WTC11 (cell line): Measurements from ENCODE around the gene PHACTR2. TPM values are rescaled to one million over a fixed set of nuclear protein-coding genes. Genes with fewer than 3 reads are reported as not detected.

ENCODE experiments used
- ATAC-seq: fragments of 200-7000 bp; cut with Tn5 transposase; 2 replicates; pipeline ENCODE4 v1.10.0; 2021; ENCODE audit warnings: mild to moderate bottlenecking, moderate library complexity
- CTCF ChIA-PET: fragments of 300-600 bp; sonication (Branson Sonifier 250); formaldehyde crosslinking; loops from one replicate; lab custom pipeline; 2021; ENCODE audit warnings: antibody characterized with exemption; lab: Charles Lee
- POLR2A ChIA-PET: fragments of 350-600 bp; sonication (Branson Sonifier 250); formaldehyde crosslinking; loops from one replicate; lab custom pipeline; 2021; ENCODE audit warnings: antibody characterized with exemption; lab: Charles Lee
- DNase-seq: peaks from one replicate; pipeline ENCODE4 v3.0.0; 2021; ENCODE audit warnings: low spot score
- H3K27ac Mint-ChIP-seq: 2 replicates; pipeline ENCODE4 v1.8.0; 2021; ENCODE audit warnings: mixed read lengths
- H3K27me3 Mint-ChIP-seq: 2 replicates; pipeline ENCODE4 v1.8.0; 2021; ENCODE audit warnings: low read depth, mild to moderate bottlenecking, moderate library complexity, mixed read lengths
- H3K36me3 Mint-ChIP-seq: 2 replicates; pipeline ENCODE4 v1.8.0; 2021; ENCODE audit warnings: mixed read lengths
- H3K4me1 Mint-ChIP-seq: 2 replicates; pipeline ENCODE4 v1.8.0; 2022; ENCODE audit warnings: mixed read lengths
- H3K4me3 Mint-ChIP-seq: 2 replicates; pipeline ENCODE4 v1.8.0; 2021; ENCODE audit warnings: mild to moderate bottlenecking, moderate library complexity, mixed read lengths
- H3K9me3 Mint-ChIP-seq: 2 replicates; pipeline ENCODE4 v1.8.0; 2021; ENCODE audit warnings: mixed read lengths
- ATF2 ChIP-seq: sonication (generic); formaldehyde crosslinking; IDR thresholded peaks from 2 replicates; pipeline ENCODE4 v1.8.1; 2022; ENCODE audit warnings: low read depth, missing genetic modification reagents, borderline replicate concordance
- ATF3 ChIP-seq: sonication (generic); formaldehyde crosslinking; conservative IDR thresholded peaks from 2 replicates; pipeline ENCODE4 v1.8.1; 2022; ENCODE audit warnings: mild to moderate bottlenecking, missing genetic modification reagents
- CBFB ChIP-seq: sonication (generic); formaldehyde crosslinking; IDR thresholded peaks from 2 replicates; pipeline ENCODE4 v1.8.1; 2022; ENCODE audit warnings: mild to moderate bottlenecking, low read depth, missing genetic modification reagents
- CDX4 ChIP-seq: fragments of 250-450 bp; sonication (Bioruptor Pico); IDR thresholded peaks from 2 replicates; pipeline ENCODE4 v1.9.0; 2021; ENCODE audit warnings: moderate library complexity, mild to moderate bottlenecking, inconsistent platforms, borderline replicate concordance
- CREM ChIP-seq: sonication (generic); formaldehyde crosslinking; IDR thresholded peaks from 2 replicates; pipeline ENCODE4 v1.8.1; 2022; ENCODE audit warnings: mild to moderate bottlenecking, missing genetic modification reagents, moderate library complexity
- E2F5 ChIP-seq: sonication (generic); formaldehyde crosslinking; IDR thresholded peaks from 2 replicates; pipeline ENCODE4 v1.8.1; 2022; ENCODE audit warnings: mild to moderate bottlenecking, moderate library complexity, missing genetic modification reagents
- ETV6 ChIP-seq: sonication (generic); formaldehyde crosslinking; IDR thresholded peaks from 2 replicates; pipeline ENCODE4 v1.8.1; 2022; ENCODE audit warnings: mild to moderate bottlenecking, missing genetic modification reagents
- FOXK1 ChIP-seq: sonication (generic); formaldehyde crosslinking; IDR thresholded peaks from 2 replicates; pipeline ENCODE4 v1.8.0; 2022; ENCODE audit warnings: mild to moderate bottlenecking, moderate library complexity, missing genetic modification reagents
- FOXP4 ChIP-seq: sonication (generic); formaldehyde crosslinking; IDR thresholded peaks from 2 replicates; pipeline ENCODE4 v1.8.0; 2022; ENCODE audit warnings: mild to moderate bottlenecking, missing genetic modification reagents
- GABPB1 ChIP-seq: sonication (generic); formaldehyde crosslinking; IDR thresholded peaks from 2 replicates; pipeline ENCODE4 v1.8.1; 2023; ENCODE audit warnings: mild to moderate bottlenecking, missing genetic modification reagents
- GRHL2 ChIP-seq: fragments of 250-450 bp; sonication (Bioruptor Pico); IDR thresholded peaks from 2 replicates; pipeline ENCODE4 v1.8.0; 2022; ENCODE audit warnings: mild to moderate bottlenecking, moderate library complexity; ENCODE audit not compliant: insufficient replicate concordance, severe bottlenecking
- GTF2I ChIP-seq: fragments of 250-450 bp; sonication (Bioruptor Pico); conservative IDR thresholded peaks from 2 replicates; pipeline ENCODE4 v1.4.0; 2021; ENCODE audit warnings: mild to moderate bottlenecking
- IRF1 ChIP-seq: sonication (generic); formaldehyde crosslinking; IDR thresholded peaks from 2 replicates; pipeline ENCODE4 v1.8.0; 2023; ENCODE audit warnings: missing genetic modification reagents
- JAZF1 ChIP-seq: fragments of 250-450 bp; sonication (Bioruptor Pico); IDR thresholded peaks from 2 replicates; pipeline ENCODE4 v1.9.0; 2021; ENCODE audit warnings: moderate library complexity, mild to moderate bottlenecking, inconsistent platforms
- MXD4 ChIP-seq: fragments of 250-450 bp; sonication (Bioruptor Pico); IDR thresholded peaks from 2 replicates; pipeline ENCODE4 v1.8.0; 2021; ENCODE audit warnings: mild to moderate bottlenecking, moderate library complexity, borderline replicate concordance
- RORB ChIP-seq: fragments of 250-450 bp; sonication (Bioruptor Pico); IDR thresholded peaks from 2 replicates; pipeline ENCODE4 v1.9.0; 2021; ENCODE audit warnings: mild to moderate bottlenecking
- SMAD3 ChIP-seq: sonication (generic); formaldehyde crosslinking; IDR thresholded peaks from 2 replicates; pipeline ENCODE4 v1.8.0; 2022; ENCODE audit warnings: missing genetic modification reagents, mild to moderate bottlenecking, borderline replicate concordance
- SMAD4 ChIP-seq: sonication (generic); formaldehyde crosslinking; IDR thresholded peaks from 2 replicates; pipeline ENCODE4 v1.8.0; 2022; ENCODE audit warnings: mild to moderate bottlenecking, missing genetic modification reagents
- TP53 ChIP-seq: sonication (generic); formaldehyde crosslinking; IDR thresholded peaks from 2 replicates; pipeline ENCODE4 v1.8.1; 2023; ENCODE audit warnings: mild to moderate bottlenecking, missing genetic modification reagents
- USF1 ChIP-seq: sonication (generic); formaldehyde crosslinking; IDR thresholded peaks from 2 replicates; pipeline ENCODE4 v1.8.0; 2022; ENCODE audit warnings: mild to moderate bottlenecking, missing genetic modification reagents
- ZBTB43 ChIP-seq: sonication (generic); formaldehyde crosslinking; IDR thresholded peaks from 2 replicates; pipeline ENCODE4 v1.8.1; 2023; ENCODE audit warnings: mild to moderate bottlenecking, missing genetic modification reagents
- ZNF121 ChIP-seq: sonication (generic); formaldehyde crosslinking; IDR thresholded peaks from 2 replicates; pipeline ENCODE4 v1.8.0; 2023; ENCODE audit warnings: missing genetic modification reagents
- ZNF232 ChIP-seq: sonication (generic); formaldehyde crosslinking; IDR thresholded peaks from 2 replicates; pipeline ENCODE4 v1.8.0; 2022; ENCODE audit warnings: mild to moderate bottlenecking, missing genetic modification reagents
- ZNF416 ChIP-seq: fragments of 250-450 bp; sonication (Bioruptor Pico); IDR thresholded peaks from 2 replicates; pipeline ENCODE4 v1.9.0; 2021; ENCODE audit warnings: mild to moderate bottlenecking, inconsistent platforms
- total RNA-seq: library from RNA; stranded (reverse); gene quantifications from 3 replicates; pipeline ENCODE4 v1.2.3, GENCODE V29; 2021

PHACTR2 gene
- total RNA-seq, 1 experiment from 2014 or later, result 90.5 TPM

GRCh38 chr6:143692696-143693095 is 14.9 kb downstream of the PHACTR2 start:
- Mint-ChIP-seq H3K27ac (no peak overlapping the region), H3K9me3 (no peaks in the 10 kb centered on the region), H3K27me3 (no peaks in the 10 kb centered on the region), H3K36me3 (peaks cover 7% of the 10 kb centered on the region; the same call in 1 of the 2 replicates), H3K4me1 (peaks cover 94% of the 10 kb centered on the region), H3K4me3 (no peak overlapping the region)
- TF ChIP-seq TP53 (CRISPR knock-in tag) (no peak), ATF3 (CRISPR knock-in tag) (no peak), GABPB1 (CRISPR knock-in tag) (peak; percentile 98)
- ATAC-seq (no peak), DNase-seq (no peak)
- ChIA-PET CTCF (no interaction called here), POLR2A (no interaction called here)

- Mint-ChIP-seq H3K4me3 (no peak overlapping the region), H3K4me1 (peaks cover 89% of the 10 kb centered on the region), H3K27me3 (no peaks in the 10 kb centered on the region), H3K27ac (peak overlapping the region; percentile 60; the same call in 1 of the 2 replicates), H3K9me3 (no peaks in the 10 kb centered on the region; the same call in 1 of the 2 replicates), H3K36me3 (peaks cover 3% of the 10 kb centered on the region; the same call in 1 of the 2 replicates)
- POLR2A ChIA-PET, result no interaction called here
- CTCF ChIA-PET, result no interaction called here
- DNase-seq (no peak), ATAC-seq (no peak)
- no peak for TF ChIP-seq ZNF121 (CRISPR knock-in tag)
- no peak for TF ChIP-seq FOXP4
- TF ChIP-seq CBFB, result no peak
- no peak for TF ChIP-seq CDX4
- TF ChIP-seq GTF2I (CRISPR knock-in tag), result no peak
- TF ChIP-seq MXD4 (CRISPR knock-in tag), result no peak
- TF ChIP-seq JAZF1 (CRISPR knock-in tag), result no peak
- no peak for TF ChIP-seq GRHL2
- no peak for TF ChIP-seq CREM (CRISPR knock-in tag)
- TF ChIP-seq SMAD4, result no peak
- no peak for TF ChIP-seq ETV6
Measured at GRCh38 chr6:143694013-143694412, 16.2 kb downstream of the PHACTR2 start.

- no peak overlapping the region for H3K27ac Mint-ChIP-seq
- H3K9me3 Mint-ChIP-seq, result peaks cover 2% of the 10 kb centered on the region
- no peak for DNase-seq
- H3K4me1 Mint-ChIP-seq, result peaks cover 89% of the 10 kb centered on the region
- no peak for ATAC-seq
- no peaks in the 10 kb centered on the region for H3K27me3 Mint-ChIP-seq
- H3K36me3 Mint-ChIP-seq, result peaks cover 5% of the 10 kb centered on the region
- ChIA-PET CTCF (no interaction called here), POLR2A (no interaction called here)
- no peak overlapping the region for H3K4me3 Mint-ChIP-seq
- TF ChIP-seq FOXK1 (CRISPR knock-in tag), result no peak
- no peak for TF ChIP-seq ETV6
- no peak for TF ChIP-seq GTF2I (CRISPR knock-in tag)
- no peak for TF ChIP-seq IRF1 (CRISPR knock-in tag)
- TF ChIP-seq ZNF416 (CRISPR knock-in tag), result no peak
- TF ChIP-seq MXD4 (CRISPR knock-in tag), result no peak
- TF ChIP-seq ZNF232 (CRISPR knock-in tag), result no peak
- TF ChIP-seq CBFB, result no peak
- no peak for TF ChIP-seq E2F5 (CRISPR knock-in tag)
- no peak for TF ChIP-seq ATF2 (CRISPR knock-in tag)
- TF ChIP-seq RORB, result no peak
- TF ChIP-seq ZBTB43 (CRISPR knock-in tag), result no peak
- no peak for TF ChIP-seq USF1
- no peak for TF ChIP-seq SMAD3 (CRISPR knock-in tag)
Measured at GRCh38 chr6:143694560-143694959, 16.8 kb downstream of the PHACTR2 start.
